IPS DF 4.7 (cell line): ENCODE results near the gene MPST.

ENCODE experiments used
- DNase-seq: peaks from one replicate; pipeline ENCODE4 v3.0.0-alpha.2; 2013; ENCODE audit warnings: low spot score; ENCODE audit errors: extremely low read depth

MPST gene

DNA sequence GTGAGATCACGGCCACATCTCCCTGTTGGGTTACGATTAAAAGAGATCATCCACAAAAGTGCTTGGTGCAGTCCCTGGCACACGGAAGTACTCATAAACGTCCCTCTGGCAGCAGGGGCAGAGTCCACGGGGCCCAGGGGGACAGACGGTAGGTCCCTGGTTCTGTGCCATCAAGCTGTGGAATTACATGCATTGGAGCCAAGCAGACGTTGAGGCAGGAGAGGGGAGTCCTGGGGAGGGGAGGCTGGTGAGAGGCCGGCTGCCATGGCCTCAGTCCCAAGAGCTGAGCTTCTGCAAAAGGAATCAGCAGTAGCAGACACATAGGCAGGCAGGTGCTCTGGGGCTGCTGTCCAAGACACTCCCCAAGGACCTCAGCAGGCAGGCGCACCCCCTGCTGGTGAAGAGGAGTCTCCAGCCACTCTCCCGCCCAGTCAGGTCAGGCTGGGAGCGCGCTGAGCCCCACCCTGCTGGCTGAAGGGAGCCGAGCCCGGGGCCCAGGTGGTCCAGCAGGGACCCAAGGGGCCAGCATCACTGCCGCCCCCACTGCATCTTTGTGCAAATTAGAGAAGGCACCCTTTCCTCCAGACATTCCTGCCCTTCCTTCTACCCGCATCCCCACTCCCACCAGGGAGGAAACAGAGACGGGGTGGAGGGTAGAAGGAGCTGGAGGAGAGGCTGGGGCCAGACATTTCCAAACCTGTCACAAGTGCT is 24.4 kb downstream of the MPST start:
- no peak for DNase-seq

DNA sequence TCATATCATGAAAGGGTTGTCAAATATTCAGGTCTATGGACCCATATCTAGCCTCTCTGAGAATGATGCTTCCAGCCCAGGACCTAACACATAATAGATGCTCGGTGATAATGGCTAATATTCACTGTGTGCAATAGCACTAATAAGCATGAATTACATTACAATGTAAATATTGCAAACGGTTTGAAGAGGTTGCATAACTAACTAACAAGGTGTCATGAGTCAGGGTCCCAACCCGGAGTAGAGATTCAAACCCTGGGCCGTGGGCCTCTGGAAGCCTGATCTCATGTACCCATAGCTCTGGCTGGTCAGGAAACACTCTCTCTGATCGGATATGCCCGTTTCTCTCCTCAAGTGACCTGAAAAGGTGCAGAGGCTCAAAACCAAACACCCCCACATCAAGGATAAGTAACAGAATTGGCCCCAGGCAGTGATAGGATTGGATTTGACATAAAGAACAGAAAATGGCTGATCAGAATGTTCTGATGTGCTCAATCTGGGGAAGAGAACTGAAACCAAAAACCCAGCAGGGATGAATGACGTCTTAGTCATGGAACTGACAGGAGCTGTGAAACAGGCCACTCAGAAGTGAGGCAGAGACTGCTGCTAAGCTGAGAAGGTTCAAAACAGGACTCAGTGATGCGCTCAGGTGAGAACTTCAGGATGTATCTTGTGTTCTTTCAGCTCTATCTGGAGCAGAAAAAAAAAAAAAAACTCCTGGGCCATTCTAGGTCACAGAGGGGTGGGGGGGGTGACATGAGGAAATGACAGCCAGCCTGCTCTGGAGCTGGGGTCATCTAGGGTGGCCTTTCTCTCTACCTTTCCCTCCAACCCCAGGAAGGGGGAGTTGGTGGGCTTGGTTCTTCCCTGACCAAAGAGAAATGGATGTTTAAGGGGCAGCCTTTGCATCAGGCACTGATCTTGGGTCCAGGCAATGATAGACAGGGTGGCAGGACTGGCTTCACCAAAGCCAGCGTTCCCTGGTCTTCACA is 25.4 kb downstream of the MPST start:
- DNase-seq, result no peak

DNA sequence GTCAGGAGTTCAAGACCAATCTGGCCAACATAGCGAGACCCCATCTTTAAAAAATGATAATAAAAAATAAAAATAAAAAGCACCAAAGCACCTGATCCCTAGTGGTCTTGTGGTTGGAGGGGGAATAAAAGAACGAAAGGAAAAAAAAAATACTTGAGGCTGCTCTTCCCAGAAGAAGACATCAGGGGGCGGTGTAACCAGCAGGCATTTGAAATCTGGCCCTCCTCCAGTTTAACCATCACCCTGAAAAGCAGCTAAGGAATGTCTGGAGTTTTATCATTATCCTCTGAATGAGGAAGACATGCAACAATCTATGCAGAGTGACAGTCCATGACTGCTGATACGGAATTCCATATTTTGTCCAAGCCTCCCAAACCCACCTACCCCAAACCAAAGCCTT is 26.4 kb downstream of the MPST start:
- DNase-seq, result no peak

DNA sequence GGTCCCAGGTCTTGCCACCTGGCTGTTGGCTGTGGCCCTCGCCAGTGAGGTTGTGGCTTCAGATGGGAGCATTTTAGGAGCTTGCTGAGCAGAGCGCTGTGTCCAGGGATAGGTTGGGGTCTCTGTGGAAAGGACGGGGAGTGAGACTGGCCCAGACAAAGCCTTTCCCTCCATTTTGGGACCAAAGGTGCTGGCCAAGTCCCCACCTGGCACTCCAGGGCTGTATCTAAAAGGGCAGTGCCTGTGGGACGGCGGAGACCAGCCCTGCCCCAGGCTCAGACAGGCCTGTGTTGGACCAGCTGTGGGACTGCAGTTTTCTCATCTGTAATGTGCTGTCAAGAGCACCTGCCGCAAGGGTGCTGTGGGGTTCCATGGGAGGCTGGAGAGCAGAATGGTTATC is 27.0 kb downstream of the MPST start:
- DNase-seq, result no peak

DNA sequence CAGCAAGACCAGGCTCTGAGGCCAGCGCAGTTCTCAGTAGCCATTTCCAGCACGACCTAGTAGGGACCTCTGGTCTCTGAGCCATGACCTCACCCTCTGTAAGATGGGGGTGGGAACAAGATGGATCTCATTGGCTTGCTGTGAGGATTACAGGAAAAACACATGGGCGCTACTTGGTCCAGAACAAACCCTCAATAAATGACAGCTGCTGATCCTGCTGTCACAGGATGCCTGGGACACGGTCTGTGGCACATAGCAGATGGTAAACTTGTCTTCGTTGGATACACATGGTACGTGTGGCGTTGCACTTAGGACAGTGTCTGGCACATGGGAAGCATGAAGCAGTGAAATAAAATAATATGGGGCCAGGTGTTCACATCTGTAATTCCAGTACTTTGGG is 27.5 kb downstream of the MPST start:
- no peak for DNase-seq

DNA sequence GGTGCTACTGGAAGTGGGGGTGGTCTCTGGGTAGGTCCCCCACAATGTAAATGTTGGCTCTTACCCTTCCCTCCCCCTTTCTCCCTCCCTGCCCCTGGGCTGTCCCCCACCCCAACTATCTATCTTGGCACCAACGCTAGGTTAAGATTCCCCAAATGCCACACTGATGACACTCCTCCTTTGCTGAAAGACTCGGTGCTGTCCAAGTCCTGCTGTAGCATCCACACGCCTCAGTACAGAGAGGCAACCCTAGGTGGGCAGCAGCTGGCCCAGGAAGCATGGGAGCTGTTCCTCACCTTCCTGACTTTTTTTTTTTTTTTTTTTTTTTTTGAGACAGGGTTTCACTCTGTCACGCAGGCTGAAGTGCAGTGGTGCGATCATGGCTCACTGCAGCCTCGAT is 28.6 kb downstream of the MPST start:
- no peak for DNase-seq

DNA sequence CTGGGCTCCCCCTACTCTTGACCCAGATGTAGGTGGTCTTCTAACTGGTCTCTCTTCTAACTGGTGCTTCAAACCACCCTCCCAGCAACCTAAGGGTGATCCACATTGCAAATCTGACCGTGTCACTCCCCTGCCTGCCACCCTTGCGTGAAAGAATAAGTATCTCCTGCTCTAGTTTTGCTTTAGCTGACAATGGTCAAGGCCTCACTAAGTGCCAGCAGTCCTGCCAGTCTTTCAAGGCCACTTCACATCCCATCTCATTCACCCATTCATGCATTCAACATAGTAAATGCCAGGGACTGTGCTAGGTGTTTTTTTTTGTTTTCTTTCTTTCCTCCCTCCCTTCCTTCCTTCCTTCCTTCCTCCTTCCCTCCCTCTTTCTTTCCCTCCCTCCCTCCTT is 29.7 kb downstream of the MPST start:
- no peak for DNase-seq

DNA sequence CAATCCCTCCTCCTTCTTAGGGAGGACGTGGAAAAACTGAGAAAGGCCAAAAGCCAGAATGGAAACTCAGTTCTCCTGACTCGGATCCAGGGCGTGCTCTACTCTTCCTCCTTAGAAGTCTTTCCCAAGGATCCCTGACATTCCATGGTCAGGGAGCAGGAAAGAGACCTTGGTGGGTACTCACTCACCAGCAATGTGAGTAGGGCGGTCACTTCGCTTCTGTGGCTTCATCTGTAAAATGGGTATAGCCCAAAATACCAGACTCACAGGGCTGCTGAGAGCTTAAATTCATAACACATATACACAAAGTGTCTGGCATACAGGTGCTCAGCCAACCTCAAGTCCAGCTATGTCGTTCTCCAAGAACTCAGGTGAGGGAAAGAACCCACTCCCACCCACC is 31.4 kb downstream of the MPST start:
- DNase-seq, result no peak

DNA sequence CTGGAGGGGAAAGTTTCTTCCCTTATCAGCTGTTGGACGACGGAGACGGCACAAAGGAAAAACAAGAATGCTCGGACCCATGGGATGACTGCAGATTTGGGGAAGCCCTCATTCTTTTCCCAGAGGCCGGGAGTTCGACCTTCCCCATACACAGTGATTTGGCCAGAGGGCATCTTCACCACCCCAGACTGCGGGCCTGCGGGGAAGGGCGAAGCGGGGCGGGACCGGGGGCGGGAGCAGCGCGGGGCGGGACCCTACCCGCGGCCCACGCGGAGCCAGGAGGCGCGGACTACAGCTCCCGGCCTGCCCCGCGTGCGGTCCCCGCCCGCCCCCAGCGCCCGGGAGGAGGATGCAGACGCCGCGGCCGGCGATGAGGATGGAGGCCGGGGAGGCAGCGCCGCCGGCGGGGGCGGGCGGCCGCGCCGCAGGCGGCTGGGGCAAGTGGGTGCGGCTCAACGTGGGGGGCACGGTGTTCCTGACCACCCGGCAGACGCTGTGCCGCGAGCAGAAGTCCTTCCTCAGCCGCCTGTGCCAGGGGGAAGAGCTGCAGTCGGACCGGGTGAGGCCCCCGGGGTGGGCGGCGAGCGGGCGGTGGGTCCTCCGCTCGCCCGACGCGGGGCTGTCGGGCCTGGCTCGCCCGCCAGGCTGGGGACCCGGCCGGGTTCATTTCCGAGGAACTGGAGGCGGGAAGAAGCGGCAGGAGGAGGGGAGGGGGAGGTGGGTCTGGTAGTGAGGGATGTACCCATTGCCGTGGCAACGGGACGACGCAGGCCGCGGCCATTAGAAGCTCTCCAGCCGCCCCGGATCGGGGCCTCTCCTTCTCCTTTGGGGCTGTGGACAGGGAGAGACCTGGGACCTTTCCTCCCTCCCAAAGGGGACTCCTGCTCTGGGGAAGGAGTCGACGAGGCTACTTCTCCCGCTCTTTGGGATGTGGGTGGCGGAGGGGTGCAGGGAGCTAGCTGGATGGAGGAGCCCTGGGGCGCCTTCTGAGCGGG is 32.1 kb downstream of the MPST start, which contains the start of gene KCTD17:
KCTD17 (plus strand) TSS at position 352 of the 995 bp plus-strand sequence; CDS start at position 371, 19 bp downstream.
- DNase-seq, result no peak

DNA sequence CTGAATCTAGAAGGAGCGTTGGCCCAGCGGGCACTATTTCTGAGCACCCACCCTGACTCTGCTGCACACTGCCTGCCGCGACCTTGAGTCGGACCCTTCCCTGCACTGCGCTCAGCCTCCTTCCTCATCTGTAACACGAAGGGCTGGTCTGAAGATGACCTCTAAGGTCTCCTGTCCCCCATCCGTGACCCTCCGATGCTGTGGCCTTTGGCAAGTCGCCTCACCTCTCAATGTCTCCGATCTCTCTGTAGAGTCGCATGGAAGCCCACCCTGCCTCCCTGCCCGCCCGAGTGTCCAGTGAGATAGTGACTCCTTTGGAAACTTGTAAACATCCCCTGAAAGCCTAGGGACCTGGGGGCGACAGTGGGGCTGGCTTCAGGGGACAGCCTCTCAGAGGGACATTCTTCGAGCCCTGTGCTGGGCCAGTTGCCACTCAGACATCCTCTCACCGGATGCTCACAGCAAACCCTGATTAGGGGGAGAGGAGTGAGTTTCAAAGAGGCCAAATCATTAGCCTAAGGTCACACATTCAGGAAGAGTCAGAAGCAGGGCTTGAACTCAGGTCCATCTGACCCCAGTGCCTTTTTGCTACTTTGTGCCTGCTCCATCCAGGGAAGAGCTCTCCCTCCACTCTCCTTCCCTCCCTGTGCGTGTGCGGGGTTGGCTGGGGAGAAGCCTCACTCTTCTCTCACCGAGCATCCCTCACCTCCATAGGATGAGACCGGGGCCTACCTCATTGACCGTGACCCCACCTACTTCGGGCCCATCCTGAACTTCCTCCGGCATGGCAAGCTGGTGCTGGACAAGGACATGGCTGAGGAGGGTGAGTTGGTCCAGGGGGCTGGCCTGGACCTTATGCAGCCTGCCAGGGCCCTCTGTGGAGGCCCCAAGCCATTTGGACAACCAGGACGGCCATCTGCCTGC is 33.1 kb downstream of the MPST start:
- no peak for DNase-seq

DNA sequence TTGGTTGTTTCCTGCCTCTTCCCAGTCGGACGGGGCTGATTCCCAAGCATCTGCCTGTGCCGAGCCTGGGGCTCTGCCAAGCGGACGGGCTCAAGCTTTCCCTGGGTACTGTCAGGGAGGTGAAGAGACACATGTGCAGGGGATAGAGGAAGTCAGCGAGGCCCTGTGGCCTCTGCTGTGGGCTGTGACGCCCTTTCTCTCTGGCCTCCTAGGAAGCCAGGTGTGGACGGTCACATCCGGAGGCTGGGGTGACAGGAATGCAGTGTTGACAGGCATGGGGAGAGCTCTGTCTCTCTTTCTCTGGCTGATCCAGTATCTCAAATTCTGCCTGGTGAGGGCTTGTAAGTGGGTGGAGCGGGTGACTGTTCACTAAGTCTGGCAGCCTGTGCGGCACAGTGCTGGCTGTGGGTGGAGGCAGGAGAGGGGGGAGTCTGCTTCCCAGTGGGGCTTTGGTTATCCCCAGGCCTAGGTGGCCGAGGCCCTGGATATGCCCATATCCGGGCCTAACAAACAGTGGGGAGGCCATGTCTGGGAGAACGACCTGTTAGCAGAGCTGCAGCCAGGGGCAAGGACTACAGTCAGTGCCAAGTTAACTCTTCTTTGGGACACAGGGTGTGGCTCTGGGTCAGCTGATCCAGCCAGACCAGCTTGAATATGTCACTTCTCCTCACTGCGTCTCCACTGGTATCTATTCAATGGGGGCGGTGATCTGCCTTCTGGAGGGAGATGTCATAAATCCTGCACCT is 33.9 kb downstream of the MPST start:
- no peak for DNase-seq

DNA sequence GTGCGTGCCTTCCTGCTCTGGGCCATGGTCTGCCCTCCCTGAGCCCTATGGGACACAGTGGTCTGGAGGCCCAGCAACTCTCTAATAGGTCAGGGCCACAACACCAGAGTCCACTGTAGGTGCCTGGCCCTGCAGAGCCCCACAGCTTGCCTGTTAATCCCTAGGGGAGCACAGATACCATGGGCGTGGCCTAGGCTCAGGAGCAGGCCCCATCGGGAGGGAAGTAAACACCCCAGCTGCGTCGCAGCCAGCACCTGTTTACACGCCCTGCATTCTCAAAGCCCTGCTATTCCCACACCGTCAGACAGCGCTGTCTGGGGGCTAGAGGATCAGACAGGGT is 34.5 kb downstream of the MPST start:
- DNase-seq, result no peak

DNA sequence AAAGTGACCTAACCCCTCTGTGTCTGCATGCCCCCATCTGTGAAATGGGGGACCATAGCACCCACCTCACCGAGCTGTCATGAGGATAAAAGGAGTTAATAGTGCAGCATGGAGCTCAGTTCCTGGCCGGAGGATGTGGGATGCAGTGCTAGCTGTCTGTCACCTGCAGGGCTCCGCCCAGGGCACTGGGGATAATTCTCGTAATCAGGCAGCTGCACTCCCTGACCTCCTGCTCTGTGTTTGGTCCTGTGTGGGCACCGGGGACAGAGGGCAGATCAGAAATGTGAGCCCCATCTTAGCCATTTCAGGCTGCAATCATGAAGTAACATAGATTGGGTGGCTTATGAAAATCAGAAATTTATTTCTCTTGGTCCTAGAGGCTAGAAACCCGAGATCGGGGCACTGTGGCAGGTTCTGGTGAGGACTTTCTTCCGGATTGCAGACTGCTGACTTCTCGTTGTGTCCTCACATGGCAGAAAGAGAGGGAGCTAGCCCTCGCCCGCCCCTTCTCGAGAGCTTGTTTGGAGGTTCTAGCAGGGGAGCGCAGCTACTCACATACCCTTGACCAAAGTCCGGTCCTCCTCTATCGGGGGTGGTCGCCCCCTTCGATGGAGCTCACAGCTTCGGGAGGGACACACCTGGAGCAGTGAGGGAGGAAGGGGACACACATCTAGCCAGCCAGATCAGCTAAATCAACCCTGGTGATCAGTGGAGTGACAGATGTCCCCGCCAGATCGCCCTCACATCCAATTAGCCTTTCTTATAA is 35.2 kb downstream of the MPST start:
- DNase-seq, result no peak

DNA sequence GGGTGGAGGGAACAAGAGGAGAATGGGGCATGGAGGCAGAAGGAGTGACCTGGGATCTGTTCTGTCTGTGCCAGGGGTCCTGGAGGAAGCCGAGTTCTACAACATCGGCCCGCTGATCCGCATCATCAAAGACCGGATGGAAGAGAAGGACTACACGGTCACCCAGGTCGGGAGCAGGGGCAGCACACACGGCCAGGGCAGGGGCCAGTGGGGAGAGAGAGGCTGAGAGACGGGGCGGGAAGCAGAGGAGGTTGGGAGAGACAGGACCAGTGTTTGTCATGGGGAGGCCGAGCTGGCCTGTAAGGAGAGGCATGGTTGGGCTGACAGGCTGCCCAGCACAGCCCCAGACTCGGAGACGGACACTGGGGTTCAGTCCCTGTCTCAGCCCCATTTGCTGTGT is 36.7 kb downstream of the MPST start:
- DNase-seq, result no peak

DNA sequence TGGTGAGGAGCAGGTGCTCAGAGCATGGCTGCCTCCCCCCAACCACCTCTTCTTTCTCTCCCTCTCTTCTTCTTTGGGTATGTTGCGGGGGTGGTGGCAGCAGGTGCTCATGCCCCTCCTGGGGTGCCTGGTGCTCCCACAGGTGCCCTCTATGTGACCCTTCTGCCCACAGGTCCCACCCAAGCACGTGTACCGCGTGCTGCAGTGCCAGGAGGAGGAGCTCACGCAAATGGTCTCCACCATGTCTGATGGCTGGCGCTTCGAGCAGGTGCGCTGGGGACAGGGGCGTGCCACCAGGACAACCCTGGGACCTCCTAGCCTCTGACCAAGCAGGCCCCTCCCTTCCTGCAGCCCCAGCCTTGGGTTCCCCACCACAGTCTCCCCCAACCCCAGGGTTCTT is 37.7 kb downstream of the MPST start:
- DNase-seq, result no peak

DNA sequence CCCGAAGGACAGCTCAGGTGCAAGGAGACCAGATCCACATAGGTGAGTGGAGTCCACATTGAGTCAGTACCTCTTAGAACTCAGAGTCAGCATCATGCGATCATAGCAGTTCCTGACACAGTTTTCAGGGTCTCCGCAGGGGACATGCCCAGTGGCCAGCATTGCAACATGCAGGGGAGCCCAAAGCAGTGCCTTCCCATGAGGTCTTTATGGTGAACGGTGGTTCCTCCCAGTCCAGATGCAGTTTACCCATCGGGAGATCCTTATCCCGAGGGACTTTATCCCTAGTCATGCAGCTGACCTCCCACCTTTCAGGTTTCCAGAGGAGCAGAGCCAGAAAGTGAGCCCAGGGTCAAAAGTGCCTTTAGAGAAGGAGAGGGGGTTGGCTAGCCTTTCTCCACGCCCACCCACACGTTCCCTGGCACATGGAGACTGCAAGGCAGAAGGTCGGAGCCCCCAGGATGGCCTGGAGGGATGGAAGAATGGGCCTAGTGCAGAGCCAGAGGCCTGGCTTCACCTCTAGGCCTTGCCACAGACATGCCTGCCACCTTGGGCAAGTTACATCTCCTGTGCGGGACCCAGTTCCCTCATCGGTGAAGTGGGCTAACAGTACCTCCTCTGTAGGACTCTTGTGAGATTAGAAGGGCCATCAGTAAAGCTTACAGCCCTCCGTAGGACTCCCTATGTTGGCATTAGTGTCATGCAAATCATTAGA is 38.4 kb downstream of the MPST start:
- DNase-seq, result no peak

DNA sequence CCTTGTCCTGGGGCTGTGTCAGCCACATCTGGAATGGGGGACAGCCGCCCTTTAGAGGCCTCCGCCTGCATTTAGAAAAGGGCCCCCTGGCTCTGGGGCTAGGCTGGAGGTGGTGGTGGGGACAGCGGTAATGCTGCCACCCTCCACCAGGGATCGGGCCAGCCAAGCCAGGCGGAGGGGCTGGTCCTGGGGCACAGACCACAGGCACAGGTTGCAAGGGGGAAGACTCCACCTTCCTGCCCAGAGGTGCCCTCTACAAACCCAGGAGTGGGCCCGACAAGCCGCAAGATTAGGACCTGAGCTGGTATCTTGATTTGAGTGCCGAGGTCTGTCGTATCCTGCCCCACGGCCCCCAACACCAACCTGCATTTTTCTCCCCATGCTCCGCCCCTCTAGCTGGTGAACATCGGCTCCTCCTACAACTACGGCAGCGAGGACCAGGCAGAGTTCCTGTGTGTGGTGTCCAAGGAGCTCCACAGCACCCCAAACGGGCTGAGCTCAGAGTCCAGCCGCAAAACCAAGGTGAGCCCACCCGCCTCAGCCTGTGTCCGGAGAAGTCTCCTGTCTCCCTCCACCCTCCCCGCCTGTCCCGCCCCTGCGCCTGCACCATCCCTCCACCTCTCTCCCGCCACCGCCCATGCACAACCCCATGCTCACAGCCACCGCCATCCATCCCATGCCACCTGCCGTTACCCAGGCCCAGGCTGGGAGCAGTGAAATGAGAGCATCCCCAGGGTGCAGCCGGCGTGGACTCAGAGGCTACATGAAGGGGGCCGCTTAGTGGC is 39.6 kb downstream of the MPST start:
- DNase-seq, result no peak
